Astrocyte (in vitro differentiated cells and primary cell): ENCODE measurements around the gene KRTAP4-11.

Source experiments
- CTCF ChIP-seq: IDR thresholded peaks from 2 replicates; pipeline ENCODE4 v1.5.1; 2011; ENCODE audit warnings: low read depth, mild to moderate bottlenecking, inconsistent platforms, low read length, moderate library complexity; ENCODE audit not compliant: insufficient read depth
- EZH2 ChIP-seq: IDR thresholded peaks from 2 replicates; pipeline ENCODE4 v1.6.1; 2012; ENCODE audit warnings: mild to moderate bottlenecking, low read length, inconsistent platforms; ENCODE audit not compliant: insufficient read depth

GRCh38 chr17:41133880-41134735, 15.9 kb upstream of the KRTAP4-11 start:
- TF ChIP-seq CTCF (no peak), EZH2 (no peak)
